Subcutaneous adipose tissue (tissue), 4 donors: ENCODE results near the gene VPS13C. TPM values are rescaled to one million over a fixed set of nuclear protein-coding genes. Genes with fewer than 3 reads are reported as not detected.

Source experiments
- total RNA-seq, 4 donors: library from RNA; depleted of rRNA; stranded (reverse); fragments of >200 nt; gene quantifications; one replicate each; pipeline ENCODE4 v1.1.0, GENCODE V29; 2016
- TF ChIP-seq, protein P1 (sequence below): fragments of 450-650 bp; IDR thresholded peaks from one replicate; pipeline ENCODE4 v1.5.1; 2016; ENCODE audit warnings: low read depth, mild to moderate bottlenecking, control low read depth, antibody characterized with exemption, moderate library complexity

Gene VPS13C
- total RNA-seq, 4 donors from 2014 or later: 113 to 141 (median 139) TPM

- TF ChIP-seq, protein P1, sequence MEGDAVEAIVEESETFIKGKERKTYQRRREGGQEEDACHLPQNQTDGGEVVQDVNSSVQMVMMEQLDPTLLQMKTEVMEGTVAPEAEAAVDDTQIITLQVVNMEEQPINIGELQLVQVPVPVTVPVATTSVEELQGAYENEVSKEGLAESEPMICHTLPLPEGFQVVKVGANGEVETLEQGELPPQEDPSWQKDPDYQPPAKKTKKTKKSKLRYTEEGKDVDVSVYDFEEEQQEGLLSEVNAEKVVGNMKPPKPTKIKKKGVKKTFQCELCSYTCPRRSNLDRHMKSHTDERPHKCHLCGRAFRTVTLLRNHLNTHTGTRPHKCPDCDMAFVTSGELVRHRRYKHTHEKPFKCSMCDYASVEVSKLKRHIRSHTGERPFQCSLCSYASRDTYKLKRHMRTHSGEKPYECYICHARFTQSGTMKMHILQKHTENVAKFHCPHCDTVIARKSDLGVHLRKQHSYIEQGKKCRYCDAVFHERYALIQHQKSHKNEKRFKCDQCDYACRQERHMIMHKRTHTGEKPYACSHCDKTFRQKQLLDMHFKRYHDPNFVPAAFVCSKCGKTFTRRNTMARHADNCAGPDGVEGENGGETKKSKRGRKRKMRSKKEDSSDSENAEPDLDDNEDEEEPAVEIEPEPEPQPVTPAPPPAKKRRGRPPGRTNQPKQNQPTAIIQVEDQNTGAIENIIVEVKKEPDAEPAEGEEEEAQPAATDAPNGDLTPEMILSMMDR: no peak
Measured at GRCh38 chr15:61906961-61907752, 153.1 kb downstream of the VPS13C start.

- TF ChIP-seq, protein P1: no peak
Measured at GRCh38 chr15:61893146-61893545, 167.1 kb downstream of the VPS13C start.

- TF ChIP-seq, protein P1: no peak
Measured at GRCh38 chr15:61892140-61892539, 168.1 kb downstream of the VPS13C start.

- TF ChIP-seq, protein P1: no peak
Measured at GRCh38 chr15:61890106-61890505, 170.1 kb downstream of the VPS13C start.

DNA sequence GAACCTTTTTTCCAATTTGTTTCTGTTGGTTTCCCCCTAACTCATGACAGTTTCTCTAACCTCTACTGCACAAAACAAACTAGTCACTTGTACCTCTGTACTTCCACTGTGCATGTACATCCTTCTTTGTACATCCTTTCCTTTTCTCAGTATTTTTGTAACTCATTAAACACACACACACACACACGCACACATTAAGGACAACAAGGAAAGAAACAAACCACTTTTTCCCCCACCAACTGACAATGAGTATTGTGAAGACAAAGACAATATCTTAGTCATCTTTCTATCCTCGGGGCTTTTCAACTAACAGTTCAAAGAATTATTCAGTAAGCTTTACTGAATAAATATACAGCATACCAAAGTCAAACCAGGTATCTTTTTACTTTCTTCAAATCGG is 170.5 kb downstream of the VPS13C start:
- TF ChIP-seq, protein P1: no peak

DNA sequence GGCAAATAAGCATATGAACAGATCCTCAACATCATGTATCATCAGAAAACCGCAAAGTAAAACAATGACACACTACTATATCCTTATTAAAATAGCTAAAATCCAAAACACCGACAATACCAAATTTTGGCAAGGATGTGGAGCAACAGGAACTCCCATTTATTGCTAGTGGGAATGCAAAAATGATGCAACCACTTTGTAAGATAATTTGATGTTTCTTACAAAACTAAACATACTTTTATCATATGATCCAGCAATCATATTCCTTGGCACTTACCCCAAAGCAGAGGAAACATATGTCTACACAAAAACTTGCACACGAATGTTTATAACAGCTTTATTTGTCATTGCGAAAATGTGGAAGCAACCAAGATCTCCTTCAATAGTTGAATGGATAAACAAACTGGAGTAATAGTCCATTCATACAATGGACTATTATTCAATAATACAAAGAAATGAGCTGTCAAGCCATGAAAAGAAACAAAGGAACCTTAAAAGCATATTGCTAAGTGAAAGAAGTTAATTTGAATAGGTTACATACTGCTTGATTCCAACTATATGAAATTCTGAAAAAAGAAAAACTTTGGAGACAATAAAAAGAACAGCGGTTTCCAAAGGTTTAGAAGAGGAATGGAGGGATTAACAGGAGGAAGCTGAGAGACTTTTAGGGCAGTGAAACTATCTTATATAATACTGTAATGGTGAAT is 172.0 kb downstream of the VPS13C start:
- TF ChIP-seq, protein P1: no peak

DNA sequence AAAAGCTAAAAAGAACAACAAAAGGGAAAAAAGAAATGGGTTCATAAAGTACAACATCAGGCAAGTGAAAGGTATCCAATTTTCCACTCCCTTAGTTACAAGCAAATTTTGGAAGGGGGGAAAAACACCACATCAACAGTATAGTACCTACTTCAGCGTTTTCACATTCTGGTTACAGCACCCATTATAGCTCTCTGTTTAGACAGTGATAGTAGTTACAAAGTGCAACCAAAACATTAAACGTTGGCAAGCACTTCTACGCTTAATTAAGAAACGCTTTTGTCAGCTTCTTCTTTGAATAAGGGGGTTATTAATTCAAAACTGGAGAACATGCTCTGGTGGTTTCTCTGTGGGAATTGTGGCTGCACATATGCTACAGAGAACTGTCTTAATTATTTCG is 180.2 kb downstream of the VPS13C start:
- TF ChIP-seq, protein P1: no peak
